ENCODE measurements around the gene VIPR2. TPM values are rescaled to one million over a fixed set of nuclear protein-coding genes. Genes with fewer than 3 reads are reported as not detected.

VIPR2 gene
- total and polyA plus RNA-seq, 5 experiments from 2014 or later, result 0.17 to 0.62 (median 0.24) TPM; not detected in 1

GRCh38 chr7:159113056-159113455 lies 31.6 kb downstream of the VIPR2 start:
- H3K9me3 Mint-ChIP-seq, result peaks cover 0 to 2% (median 0%) of the 10 kb centered on the region in 9 donors
- peaks cover 5 to 15% (median 14%) of the 10 kb centered on the region in 5 donors for H3K27me3 Mint-ChIP-seq
- H3K4me3 Mint-ChIP-seq, result peak overlapping the region in 3 of 10 donors; percentile 43 to 81 (median 76)
- no peak for ATAC-seq
- H3K27ac Mint-ChIP-seq, result peak overlapping the region in 1 of 10 donors; percentile 39
- peaks cover 0 to 7% (median 3%) of the 10 kb centered on the region in 4 donors for H3K4me1 Mint-ChIP-seq
- DNase-seq, result no peak
- POLR2A ChIA-PET, result no interaction called here
- no peaks in the 10 kb centered on the region for H3K36me3 Mint-ChIP-seq

- peak in 1 of 2 donors; percentile 67 for ATAC-seq
- POLR2A ChIA-PET, result no interaction called here
Measured at GRCh38 chr7:159112136-159113011, 32.3 kb downstream of the VIPR2 start.

GRCh38 chr7:159109653-159110035 lies 35.0 kb downstream of the VIPR2 start:
- DNase-seq, result no peak
- peaks cover 0 to 2% (median 0%) of the 10 kb centered on the region in 9 donors for H3K9me3 Mint-ChIP-seq
- no peak for ATAC-seq
- H3K27ac Mint-ChIP-seq, result no peak overlapping the region
- H3K36me3 Mint-ChIP-seq, result no peaks in the 10 kb centered on the region
- peaks cover 2 to 19% (median 13%) of the 10 kb centered on the region in 5 donors for H3K27me3 Mint-ChIP-seq
- H3K4me1 Mint-ChIP-seq, result peaks cover 0 to 7% (median 3%) of the 10 kb centered on the region in 4 donors
- no peak overlapping the region for H3K4me3 Mint-ChIP-seq
- POLR2A ChIA-PET, result no interaction called here

More at GRCh38 chr7:159112136-159113011, 32.3 kb downstream of the VIPR2 start:
- peak in 4 of 10 donors; percentile 3 to 42 (median 10) for DNase-seq
- no peaks in the 10 kb centered on the region for H3K36me3 Mint-ChIP-seq
- H3K9me3 Mint-ChIP-seq, result peaks cover 0 to 2% (median 0%) of the 10 kb centered on the region in 9 donors
- H3K4me1 Mint-ChIP-seq, result peaks cover 0 to 5% (median 3%) of the 10 kb centered on the region in 4 donors
- H3K4me3 Mint-ChIP-seq, result peak overlapping the region in 9 of 10 donors; percentile 19 to 81 (median 66)
- peak overlapping the region in 4 of 10 donors; percentile 17 to 66 (median 29) for H3K27ac Mint-ChIP-seq
- peaks cover 5 to 17% (median 14%) of the 10 kb centered on the region in 5 donors for H3K27me3 Mint-ChIP-seq

- Mint-ChIP-seq H3K4me1 (peaks cover 0 to 7% (median 3%) of the 10 kb centered on the region in 4 donors), H3K27ac (peak overlapping the region in 1 of 10 donors; percentile 24), H3K4me3 (no peak overlapping the region), H3K36me3 (no peaks in the 10 kb centered on the region), H3K9me3 (peaks cover 0 to 2% (median 0%) of the 10 kb centered on the region in 9 donors), H3K27me3 (peaks cover 2 to 19% (median 13%) of the 10 kb centered on the region in 5 donors)
- POLR2A ChIA-PET, result no interaction called here
- DNase-seq (no peak), ATAC-seq (no peak)
Measured at GRCh38 chr7:159108941-159109652, 35.6 kb downstream of the VIPR2 start.

- Mint-ChIP-seq H3K4me1 (peaks cover 0 to 7% (median 3%) of the 10 kb centered on the region in 4 donors), H3K4me3 (no peak overlapping the region), H3K27me3 (peaks cover 2 to 19% (median 13%) of the 10 kb centered on the region in 5 donors), H3K9me3 (peaks cover 0 to 2% (median 0%) of the 10 kb centered on the region in 9 donors), H3K36me3 (no peaks in the 10 kb centered on the region), H3K27ac (peak overlapping the region in 1 of 10 donors; percentile 78)
- POLR2A ChIA-PET, result no interaction called here
- ATAC-seq, result no peak
- no peak for DNase-seq
Measured at GRCh38 chr7:159108491-159108890, 36.2 kb downstream of the VIPR2 start.

- Mint-ChIP-seq H3K27ac (no peak overlapping the region), H3K4me1 (peaks cover 0 to 7% (median 3%) of the 10 kb centered on the region in 4 donors), H3K27me3 (peaks cover 2 to 16% (median 12%) of the 10 kb centered on the region in 5 donors), H3K36me3 (no peaks in the 10 kb centered on the region), H3K4me3 (no peak overlapping the region), H3K9me3 (peaks cover 0 to 2% (median 0%) of the 10 kb centered on the region in 9 donors)
- ATAC-seq (no peak), DNase-seq (no peak)
- POLR2A ChIA-PET, result no interaction called here
Measured at GRCh38 chr7:159107161-159107892, 37.3 kb downstream of the VIPR2 start.

- POLR2A ChIA-PET, result no interaction called here
- Mint-ChIP-seq H3K36me3 (no peaks in the 10 kb centered on the region), H3K9me3 (peaks cover 0 to 2% (median 0%) of the 10 kb centered on the region in 9 donors), H3K27ac (no peak overlapping the region), H3K4me3 (no peak overlapping the region), H3K27me3 (peaks cover 0 to 11% (median 7%) of the 10 kb centered on the region in 5 donors), H3K4me1 (peaks cover 0 to 3% (median 0%) of the 10 kb centered on the region in 4 donors)
- ATAC-seq (no peak), DNase-seq (no peak)
Measured at GRCh38 chr7:159105832-159106811, 38.5 kb downstream of the VIPR2 start.

- POLR2A ChIA-PET, result no interaction called here
- H3K27me3 Mint-ChIP-seq, result peaks cover 0 to 11% (median 6%) of the 10 kb centered on the region in 5 donors
- no peaks in the 10 kb centered on the region for H3K36me3 Mint-ChIP-seq
- DNase-seq (no peak), ATAC-seq (no peak)
- no peak overlapping the region for H3K4me3 Mint-ChIP-seq
- H3K4me1 Mint-ChIP-seq, result peaks cover 0 to 3% (median 0%) of the 10 kb centered on the region in 4 donors
- H3K9me3 Mint-ChIP-seq, result no peaks in the 10 kb centered on the region
- H3K27ac Mint-ChIP-seq, result no peak overlapping the region
Measured at GRCh38 chr7:159105066-159105780, 39.4 kb downstream of the VIPR2 start.

GRCh38 chr7:159104188-159104920 lies 40.3 kb downstream of the VIPR2 start:
- POLR2A ChIA-PET, result no interaction called here
- Mint-ChIP-seq H3K4me1 (peaks cover 0 to 3% (median 0%) of the 10 kb centered on the region in 4 donors), H3K27me3 (peaks cover 0 to 11% (median 6%) of the 10 kb centered on the region in 5 donors), H3K9me3 (no peaks in the 10 kb centered on the region), H3K27ac (peak overlapping the region in 1 of 10 donors; percentile 22), H3K36me3 (no peaks in the 10 kb centered on the region), H3K4me3 (no peak overlapping the region)
- ATAC-seq (no peak), DNase-seq (no peak)

GRCh38 chr7:159103382-159104187 lies 41.1 kb downstream of the VIPR2 start:
- H3K36me3 Mint-ChIP-seq, result no peaks in the 10 kb centered on the region
- no peak overlapping the region for H3K4me3 Mint-ChIP-seq
- ATAC-seq, result no peak
- no peaks in the 10 kb centered on the region for H3K9me3 Mint-ChIP-seq
- DNase-seq, result no peak
- H3K27ac Mint-ChIP-seq, result peak overlapping the region in 1 of 10 donors; percentile 22
- H3K27me3 Mint-ChIP-seq, result peaks cover 0 to 11% (median 4%) of the 10 kb centered on the region in 5 donors
- H3K4me1 Mint-ChIP-seq, result peaks cover 0 to 3% (median 0%) of the 10 kb centered on the region in 4 donors
- POLR2A ChIA-PET, result no interaction called here

All from naive thymus-derived CD8-positive, alpha-beta T cell (primary cell).